ENCODE results near the gene IFI44.

IFI44 gene

GRCh38 chr1:78658901-78659300 is 9.3 kb downstream of the IFI44 start:
- no peak for DNase-seq

DNA sequence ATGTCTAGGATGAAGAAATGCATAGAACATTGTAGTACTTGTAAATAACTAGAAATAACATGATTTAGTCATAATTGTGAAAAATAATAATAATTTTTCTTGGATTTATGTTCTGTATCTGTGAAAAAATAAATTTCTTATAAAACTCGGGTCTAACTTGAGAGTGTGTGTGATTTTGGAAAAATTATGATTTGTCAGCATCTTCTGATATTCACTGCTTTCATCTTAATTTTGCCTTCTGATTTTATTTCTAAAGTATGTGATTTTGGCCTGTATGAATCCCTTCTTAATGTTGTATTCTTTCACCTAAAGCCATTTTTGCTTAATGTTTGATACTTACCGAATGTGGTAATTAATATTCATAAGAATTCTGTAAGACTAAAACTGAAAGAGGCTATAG is 14.3 kb downstream of the IFI44 start:
- no peak for DNase-seq

DNA sequence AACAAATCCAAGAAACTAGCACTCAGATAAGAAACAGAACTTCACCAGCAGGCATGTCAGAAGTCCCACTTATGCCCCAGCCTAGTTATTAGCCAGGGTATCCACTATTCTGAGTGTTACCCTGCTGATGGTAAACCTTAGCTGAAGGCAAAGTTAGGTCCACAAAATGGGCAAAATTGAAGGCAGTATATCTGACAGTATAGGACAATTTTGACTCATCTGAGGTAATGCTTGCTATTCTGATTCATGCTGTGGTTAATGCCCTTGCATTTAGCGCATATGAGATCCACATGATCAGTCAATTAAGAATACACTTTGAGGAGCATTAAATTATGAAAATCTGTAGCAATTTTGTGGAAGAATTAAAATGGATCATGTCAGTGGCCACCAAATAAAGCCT is 15.1 kb downstream of the IFI44 start:
- no peak for DNase-seq

DNA sequence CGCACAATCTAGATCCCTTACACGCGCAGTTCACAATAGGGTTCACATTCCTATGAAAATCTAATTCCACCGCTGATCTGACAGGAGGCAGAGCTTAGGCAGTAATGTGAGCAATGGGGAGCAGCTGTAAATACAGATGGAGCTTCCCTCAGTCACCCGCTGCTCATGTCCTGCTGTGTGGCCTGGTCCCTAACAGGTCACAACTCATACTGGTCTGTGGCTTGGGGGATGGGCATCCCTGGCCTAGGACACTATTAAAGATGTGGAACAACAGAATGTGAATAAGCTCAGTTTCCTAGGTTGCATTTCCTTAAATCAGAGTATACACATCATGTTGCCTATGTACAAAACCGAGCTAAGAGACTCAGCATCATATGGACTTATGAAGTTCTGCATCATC is 16.2 kb downstream of the IFI44 start:
- no peak for DNase-seq

- no peak for DNase-seq
Observed at GRCh38 chr1:78667939-78668338, 18.3 kb downstream of the IFI44 start.

DNA sequence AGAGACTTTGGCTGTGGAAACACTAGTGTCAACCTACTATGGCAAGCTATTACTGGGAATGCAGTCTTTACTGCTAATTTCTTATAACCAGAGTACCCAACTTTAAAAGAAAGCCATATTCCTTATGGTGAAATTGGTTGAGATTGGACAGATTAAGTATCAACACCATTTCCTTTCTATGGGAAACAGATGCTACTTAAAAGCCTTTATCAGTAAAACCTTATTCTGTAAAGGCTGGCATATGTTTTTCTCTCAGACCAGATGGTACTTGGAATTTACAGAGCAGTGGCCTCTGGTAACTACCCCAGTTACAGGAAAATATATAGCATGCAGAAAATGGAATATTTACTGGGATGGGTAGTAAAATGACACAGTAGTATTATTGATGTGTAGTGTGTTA is 18.8 kb downstream of the IFI44 start:
- no peak for DNase-seq

DNA sequence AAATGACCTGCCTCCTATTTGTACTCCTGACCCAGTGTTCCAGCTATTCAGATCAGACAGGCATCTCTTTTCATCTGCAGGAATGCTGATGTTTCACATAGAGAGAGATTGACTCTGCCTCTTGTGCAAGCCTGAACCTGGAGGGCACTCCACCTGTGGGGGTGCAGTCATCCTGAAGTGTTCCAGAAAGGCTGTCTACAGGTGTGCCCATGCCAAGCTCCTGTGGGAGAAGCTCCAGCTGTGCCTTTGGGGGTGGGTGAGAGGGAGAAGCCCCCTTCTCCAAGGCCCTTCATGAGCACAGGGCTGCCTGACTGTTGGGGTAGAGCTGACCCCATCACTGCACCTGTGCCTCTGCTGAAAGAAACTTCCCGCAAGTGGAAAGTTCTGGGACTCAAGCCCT is 22.8 kb downstream of the IFI44 start:
- no peak for DNase-seq

DNA sequence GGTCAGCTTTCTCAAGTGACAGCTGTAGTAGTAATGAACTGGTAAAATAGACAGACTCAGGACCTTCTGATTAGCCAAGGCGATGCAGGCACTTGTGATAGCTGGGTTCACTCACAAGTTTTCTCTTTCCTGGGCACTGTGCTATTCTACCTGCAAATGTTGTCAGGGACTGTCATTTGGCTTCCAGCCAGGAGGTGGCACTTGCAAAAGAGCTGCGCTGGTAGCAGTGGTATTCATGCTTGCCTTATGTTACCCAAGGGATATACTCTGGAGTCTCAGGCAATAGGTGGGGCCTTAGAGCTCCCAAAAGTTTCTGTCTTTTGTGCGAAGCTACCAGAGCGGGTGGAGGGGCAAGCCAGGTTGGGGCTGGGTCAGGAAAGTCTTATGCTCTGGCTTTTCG is 23.5 kb downstream of the IFI44 start:
- DNase-seq: no peak

- DNase-seq: peak; percentile 46
Observed at GRCh38 chr1:78676347-78676982, 26.8 kb downstream of the IFI44 start.

- DNase-seq: no peak
Observed at GRCh38 chr1:78676993-78677392, 27.4 kb downstream of the IFI44 start.

GRCh38 chr1:78677788-78678187 is 28.2 kb downstream of the IFI44 start:
- DNase-seq: no peak

GRCh38 chr1:78678324-78678723 is 28.7 kb downstream of the IFI44 start:
- DNase-seq: no peak

DNA sequence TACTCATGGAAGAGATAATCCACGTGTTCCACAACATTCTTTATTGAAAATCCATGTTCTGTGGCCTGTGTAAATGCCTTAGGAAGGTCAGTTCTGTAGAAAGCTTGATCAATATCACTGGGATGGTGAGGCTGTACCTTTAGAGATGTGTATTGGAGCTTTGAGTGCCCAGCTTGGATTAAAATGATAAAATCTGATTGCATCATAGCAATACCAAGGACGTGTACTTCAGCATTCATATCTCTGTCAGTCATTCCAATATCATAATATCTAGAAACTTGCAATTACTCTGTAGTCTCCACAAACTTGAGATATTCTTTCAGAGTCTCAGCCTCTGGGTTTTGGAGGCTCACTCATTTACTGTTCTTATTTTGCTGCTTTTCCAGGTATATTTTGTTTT is 31.6 kb downstream of the IFI44 start:
- no peak for DNase-seq

DNA sequence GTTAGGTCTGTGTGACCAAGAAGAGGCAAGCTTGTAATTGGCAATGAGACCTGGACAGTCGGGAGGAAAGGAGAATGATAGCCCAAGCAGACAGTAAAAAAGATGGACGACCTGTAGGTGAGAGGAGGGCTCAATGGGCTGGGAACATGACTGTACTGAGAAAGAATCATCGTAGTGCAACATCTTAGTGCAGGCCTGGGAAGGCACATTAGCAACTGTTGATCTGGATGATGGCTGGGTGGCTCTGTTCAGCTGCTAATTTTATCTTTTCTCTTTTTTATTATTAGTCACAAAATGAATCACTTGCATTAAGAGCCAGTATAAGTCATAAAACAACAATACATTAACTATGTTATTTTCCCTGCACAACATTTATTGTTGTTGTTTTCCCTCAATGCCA is 32.9 kb downstream of the IFI44 start:
- no peak for DNase-seq

- DNase-seq: no peak
Observed at GRCh38 chr1:78683079-78683478, 33.4 kb downstream of the IFI44 start.

- no peak for DNase-seq
Observed at GRCh38 chr1:78687315-78687714, 37.7 kb downstream of the IFI44 start.

GRCh38 chr1:78687914-78688313 is 38.3 kb downstream of the IFI44 start:
- no peak for DNase-seq

GRCh38 chr1:78688697-78689096 is 39.1 kb downstream of the IFI44 start:
- DNase-seq: no peak

DNA sequence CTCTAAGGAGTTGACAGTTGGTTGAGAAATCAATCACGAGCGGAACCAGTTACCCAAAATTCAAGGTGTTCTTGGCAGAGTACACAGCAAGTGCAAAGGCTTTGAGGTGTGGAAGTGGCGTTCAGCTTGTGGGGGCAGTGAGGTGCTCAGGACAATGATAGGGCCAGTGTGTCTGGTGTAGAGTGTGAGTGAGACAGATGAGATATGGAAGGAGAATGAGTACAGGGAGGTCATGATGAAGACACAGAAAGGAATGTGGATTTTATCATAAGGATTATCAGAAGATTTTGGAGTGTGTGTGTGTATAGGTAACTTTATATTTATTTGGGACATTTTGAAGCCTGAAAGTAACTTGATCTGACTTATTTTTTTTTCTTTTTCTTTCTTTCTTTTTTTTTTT is 40.9 kb downstream of the IFI44 start:
- no peak for DNase-seq

GRCh38 chr1:78691995-78692747 is 42.5 kb downstream of the IFI44 start:
- no peak for DNase-seq

DNA sequence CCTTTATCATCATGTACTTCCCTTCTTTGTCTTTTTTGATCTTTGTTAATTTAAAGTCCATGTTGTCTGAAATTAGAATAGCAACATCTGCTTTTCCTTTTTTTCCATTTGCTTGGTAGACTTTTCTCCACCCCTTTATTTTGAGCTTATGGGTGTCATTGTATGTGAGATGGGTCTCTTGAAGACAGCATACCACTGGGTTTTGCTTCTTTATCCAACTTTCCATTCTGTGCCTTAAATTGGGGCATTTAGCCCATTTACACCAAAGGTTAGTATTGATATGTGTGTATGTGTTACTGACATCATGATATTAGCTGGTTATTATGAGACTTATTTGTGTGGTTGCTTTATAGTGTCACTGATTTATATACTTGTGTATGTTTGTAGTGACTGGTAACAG is 50.2 kb downstream of the IFI44 start:
- no peak for DNase-seq

GRCh38 chr1:78702426-78702825 is 52.8 kb downstream of the IFI44 start:
- DNase-seq: no peak

- no peak for DNase-seq
Observed at GRCh38 chr1:78703806-78704205, 54.2 kb downstream of the IFI44 start.

DNA sequence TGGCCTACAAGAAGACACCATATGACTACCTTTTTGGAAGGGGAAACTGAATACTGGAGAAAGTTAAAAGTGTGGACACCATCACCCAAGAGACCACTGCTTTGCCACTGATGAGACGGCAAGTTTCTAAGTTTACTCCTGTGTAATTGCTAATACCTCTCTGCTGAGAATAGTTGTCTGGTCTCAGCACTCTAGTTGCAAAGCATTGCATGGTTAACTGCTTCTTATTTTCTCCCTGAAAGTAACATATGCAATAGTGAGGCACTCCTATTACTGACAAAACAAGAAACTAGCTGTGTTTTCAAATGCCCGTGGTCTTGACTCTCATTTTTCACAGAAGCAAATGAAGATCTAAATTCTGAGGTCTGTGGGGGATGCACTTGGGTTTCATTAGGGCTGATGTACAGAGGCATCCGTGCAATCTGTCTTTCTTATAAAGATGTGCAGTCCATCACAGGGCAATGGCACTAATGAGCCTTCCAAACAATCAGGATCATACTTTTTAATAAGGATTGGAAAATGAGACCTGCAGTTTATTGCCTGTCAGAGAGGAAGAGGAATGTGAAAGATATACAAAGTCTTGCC is 62.9 kb downstream of the IFI44 start:
- DNase-seq: no peak

GRCh38 chr1:78713297-78713696 is 63.7 kb downstream of the IFI44 start:
- DNase-seq: no peak

All from right hindlimb (tissue), 1 donor.